ENCODE data around the gene HIRA. TPM values are rescaled to one million over a fixed set of nuclear protein-coding genes. Genes with fewer than 3 reads are reported as not detected.

The HIRA gene
- total and polyA plus RNA-seq, 4 donors, result 4.1 to 32.5 (median 23.0) TPM

GRCh38 chr22:19393704-19394103 lies 37.8 kb downstream of the HIRA start:
- Histone ChIP-seq H3K36me3 (ENCODE audit: control insufficient read depth in 4 of 4, insufficient read depth in 3 of 4, low read depth in 1 of 4, low read length in 3 of 4) (peaks cover 34 to 82% (median 70%) of the 10 kb centered on the region in 4 donors), H3K4me3 (ENCODE audit: low read depth in 1 of 3, low read length in 3 of 3) (no peak overlapping the region), H3K9me3 (ENCODE audit: control insufficient read depth in 4 of 4, low read length in 3 of 4) (no peaks in the 10 kb centered on the region), H3K27me3 (ENCODE audit: control insufficient read depth in 4 of 4, insufficient read depth in 4 of 4, low read length in 3 of 4) (no peaks in the 10 kb centered on the region), H3K4me1 (ENCODE audit: control insufficient read depth in 4 of 4, insufficient read depth in 4 of 4, low read length in 3 of 4) (peaks cover 0 to 4% (median 0%) of the 10 kb centered on the region in 4 donors), H3K9ac (ENCODE audit: low read depth in 1 of 2, low read length in 2 of 2) (no peak overlapping the region), H3K27ac (ENCODE audit: low read depth in 1 of 2, low read length in 2 of 2) (no peak overlapping the region)
- TF ChIP-seq TAF1 (conservative IDR thresholded peaks at IDR 0.05) (no peak), RAD21 (IDR thresholded peaks at IDR 0.05) (no peak), EGR1 (IDR thresholded peaks at IDR 0.05; ENCODE audit: low read depth in 2 of 2) (no peak), FOXA1 (IDR thresholded peaks at IDR 0.05) (no peak), YY1 (IDR thresholded peaks at IDR 0.05) (no peak), SP1 (IDR thresholded peaks at IDR 0.05) (no peak), JUND (IDR thresholded peaks at IDR 0.05) (no peak), NR2F2 (IDR thresholded peaks at IDR 0.05) (no peak), RXRA (IDR thresholded peaks at IDR 0.05) (no peak), GABPA (IDR thresholded peaks at IDR 0.05 in 1 of 2, conservative IDR thresholded peaks at IDR 0.05 in 1 of 2) (no peak), ATF3 (IDR thresholded peaks at IDR 0.05) (no peak), HNF4A (conservative IDR thresholded peaks at IDR 0.05) (no peak), HNF4G (IDR thresholded peaks at IDR 0.05) (no peak)
- TF ChIP-seq, protein P1, sequence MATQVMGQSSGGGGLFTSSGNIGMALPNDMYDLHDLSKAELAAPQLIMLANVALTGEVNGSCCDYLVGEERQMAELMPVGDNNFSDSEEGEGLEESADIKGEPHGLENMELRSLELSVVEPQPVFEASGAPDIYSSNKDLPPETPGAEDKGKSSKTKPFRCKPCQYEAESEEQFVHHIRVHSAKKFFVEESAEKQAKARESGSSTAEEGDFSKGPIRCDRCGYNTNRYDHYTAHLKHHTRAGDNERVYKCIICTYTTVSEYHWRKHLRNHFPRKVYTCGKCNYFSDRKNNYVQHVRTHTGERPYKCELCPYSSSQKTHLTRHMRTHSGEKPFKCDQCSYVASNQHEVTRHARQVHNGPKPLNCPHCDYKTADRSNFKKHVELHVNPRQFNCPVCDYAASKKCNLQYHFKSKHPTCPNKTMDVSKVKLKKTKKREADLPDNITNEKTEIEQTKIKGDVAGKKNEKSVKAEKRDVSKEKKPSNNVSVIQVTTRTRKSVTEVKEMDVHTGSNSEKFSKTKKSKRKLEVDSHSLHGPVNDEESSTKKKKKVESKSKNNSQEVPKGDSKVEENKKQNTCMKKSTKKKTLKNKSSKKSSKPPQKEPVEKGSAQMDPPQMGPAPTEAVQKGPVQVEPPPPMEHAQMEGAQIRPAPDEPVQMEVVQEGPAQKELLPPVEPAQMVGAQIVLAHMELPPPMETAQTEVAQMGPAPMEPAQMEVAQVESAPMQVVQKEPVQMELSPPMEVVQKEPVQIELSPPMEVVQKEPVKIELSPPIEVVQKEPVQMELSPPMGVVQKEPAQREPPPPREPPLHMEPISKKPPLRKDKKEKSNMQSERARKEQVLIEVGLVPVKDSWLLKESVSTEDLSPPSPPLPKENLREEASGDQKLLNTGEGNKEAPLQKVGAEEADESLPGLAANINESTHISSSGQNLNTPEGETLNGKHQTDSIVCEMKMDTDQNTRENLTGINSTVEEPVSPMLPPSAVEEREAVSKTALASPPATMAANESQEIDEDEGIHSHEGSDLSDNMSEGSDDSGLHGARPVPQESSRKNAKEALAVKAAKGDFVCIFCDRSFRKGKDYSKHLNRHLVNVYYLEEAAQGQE (IDR thresholded peaks at IDR 0.05), result no peak
- TF ChIP-seq, protein P2, sequence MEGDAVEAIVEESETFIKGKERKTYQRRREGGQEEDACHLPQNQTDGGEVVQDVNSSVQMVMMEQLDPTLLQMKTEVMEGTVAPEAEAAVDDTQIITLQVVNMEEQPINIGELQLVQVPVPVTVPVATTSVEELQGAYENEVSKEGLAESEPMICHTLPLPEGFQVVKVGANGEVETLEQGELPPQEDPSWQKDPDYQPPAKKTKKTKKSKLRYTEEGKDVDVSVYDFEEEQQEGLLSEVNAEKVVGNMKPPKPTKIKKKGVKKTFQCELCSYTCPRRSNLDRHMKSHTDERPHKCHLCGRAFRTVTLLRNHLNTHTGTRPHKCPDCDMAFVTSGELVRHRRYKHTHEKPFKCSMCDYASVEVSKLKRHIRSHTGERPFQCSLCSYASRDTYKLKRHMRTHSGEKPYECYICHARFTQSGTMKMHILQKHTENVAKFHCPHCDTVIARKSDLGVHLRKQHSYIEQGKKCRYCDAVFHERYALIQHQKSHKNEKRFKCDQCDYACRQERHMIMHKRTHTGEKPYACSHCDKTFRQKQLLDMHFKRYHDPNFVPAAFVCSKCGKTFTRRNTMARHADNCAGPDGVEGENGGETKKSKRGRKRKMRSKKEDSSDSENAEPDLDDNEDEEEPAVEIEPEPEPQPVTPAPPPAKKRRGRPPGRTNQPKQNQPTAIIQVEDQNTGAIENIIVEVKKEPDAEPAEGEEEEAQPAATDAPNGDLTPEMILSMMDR (IDR thresholded peaks at IDR 0.05; ENCODE audit: low read depth, low read length, missing input control), result no peak
- DNase-seq (ENCODE audit: low spot score), result no peak
- WGBS, result 80% methylated on average over 5 of the region's 5 CpGs

GRCh38 chr22:19387575-19387974 lies 44.0 kb downstream of the HIRA start:
- peaks cover 16 to 84% (median 71%) of the 10 kb centered on the region in 4 donors for H3K36me3 ChIP-seq (ENCODE audit: control insufficient read depth in 4 of 4, insufficient read depth in 3 of 4, low read depth in 1 of 4, low read length in 3 of 4)
- no peak overlapping the region for H3K27ac ChIP-seq (ENCODE audit: low read depth in 1 of 2, low read length in 2 of 2)
- no peak for TF ChIP-seq HNF4G (IDR thresholded peaks at IDR 0.05)
- TF ChIP-seq, protein P2 (IDR thresholded peaks at IDR 0.05; ENCODE audit: low read depth, low read length, missing input control), result no peak
- no peaks in the 10 kb centered on the region for H3K9me3 ChIP-seq (ENCODE audit: control insufficient read depth in 4 of 4, low read length in 3 of 4)
- DNase-seq (ENCODE audit: low spot score), result no peak
- H3K4me3 ChIP-seq (ENCODE audit: low read depth in 1 of 3, low read length in 3 of 3), result no peak overlapping the region
- peaks cover 0 to 4% (median 0%) of the 10 kb centered on the region in 4 donors for H3K4me1 ChIP-seq (ENCODE audit: control insufficient read depth in 4 of 4, insufficient read depth in 4 of 4, low read length in 3 of 4)
- 96% methylated on average over 7 of the region's 7 CpGs for WGBS
- H3K9ac ChIP-seq (ENCODE audit: low read depth in 1 of 2, low read length in 2 of 2), result no peak overlapping the region
- no peaks in the 10 kb centered on the region for H3K27me3 ChIP-seq (ENCODE audit: control insufficient read depth in 4 of 4, insufficient read depth in 4 of 4, low read length in 3 of 4)
